HEK293T (cell line): ENCODE data around the gene ZNF710.

Source experiments
- CTCF ChIA-PET: fragments of 350-600 bp; formaldehyde crosslinking; extraction: SDS; loops from one replicate; lab custom pipeline; 2021; ENCODE audit warnings: antibody characterized with exemption, inconsistent platforms; lab: Yijun Ruan, JAX
- POLR2A ChIA-PET: fragments of 350-600 bp; formaldehyde crosslinking; extraction: SDS; loops from one replicate; lab custom pipeline; 2020; ENCODE audit warnings: antibody characterized with exemption, inconsistent platforms; lab: Yijun Ruan, JAX
- DNase-seq: peaks from one replicate; pipeline ENCODE4 v3.0.0; 2012; ENCODE audit warnings: mixed read lengths; ENCODE audit errors: extremely low spot score
- ARNT ChIP-seq: fragments of 450-650 bp; IDR thresholded peaks from 2 replicates; pipeline ENCODE4 v1.6.1; 2017; ENCODE audit warnings: mild to moderate bottlenecking
- BHLHE40 ChIP-seq: fragments of 450-650 bp; IDR thresholded peaks from 2 replicates; pipeline ENCODE4 v1.6.1; 2016; ENCODE audit warnings: mild to moderate bottlenecking, moderate library complexity, borderline replicate concordance
- CTBP1 ChIP-seq: fragments of 450-650 bp; IDR thresholded peaks from 2 replicates; pipeline ENCODE4 v1.6.1; 2016; ENCODE audit warnings: borderline replicate concordance
- ELF4 ChIP-seq: fragments of 450-650 bp; IDR thresholded peaks from 2 replicates; pipeline ENCODE4 v1.6.1; 2017; ENCODE audit warnings: antibody characterized with exemption
- FOXA1 ChIP-seq: fragments of 450-650 bp; IDR thresholded peaks from 2 replicates; pipeline ENCODE4 v1.6.1; 2016; ENCODE audit warnings: mild to moderate bottlenecking
- FOXK2 ChIP-seq: fragments of 450-650 bp; IDR thresholded peaks from 2 replicates; pipeline ENCODE4 v1.6.1; 2016; ENCODE audit warnings: mild to moderate bottlenecking
- FOXM1 ChIP-seq: fragments of 450-650 bp; IDR thresholded peaks from 2 replicates; pipeline ENCODE4 v1.6.1; 2017; ENCODE audit warnings: mild to moderate bottlenecking, borderline replicate concordance
- HDGF ChIP-seq: fragments of 450-650 bp; IDR thresholded peaks from 2 replicates; pipeline ENCODE4 v1.6.1; 2017; ENCODE audit warnings: antibody characterized with exemption, borderline replicate concordance
- L3MBTL2 ChIP-seq: fragments of 450-650 bp; conservative IDR thresholded peaks from 2 replicates; pipeline ENCODE4 v1.6.1; 2016; ENCODE audit warnings: mild to moderate bottlenecking
- LEF1 ChIP-seq: fragments of 450-650 bp; IDR thresholded peaks from 2 replicates; pipeline ENCODE4 v1.6.1; 2017; ENCODE audit warnings: mild to moderate bottlenecking, borderline replicate concordance
- NFRKB ChIP-seq: fragments of 450-650 bp; IDR thresholded peaks from 2 replicates; pipeline ENCODE4 v1.6.1; 2016; ENCODE audit warnings: mild to moderate bottlenecking, moderate library complexity
- SP1 ChIP-seq: fragments of 450-650 bp; IDR thresholded peaks from 2 replicates; pipeline ENCODE4 v1.6.1; 2017
- SUZ12 ChIP-seq: fragments of 450-650 bp; IDR thresholded peaks from 2 replicates; pipeline ENCODE4 v1.6.1; 2016; ENCODE audit warnings: mild to moderate bottlenecking
- TARDBP ChIP-seq: fragments of 450-650 bp; IDR thresholded peaks from 2 replicates; pipeline ENCODE4 v1.6.1; 2016
- ZNF384 ChIP-seq: fragments of 450-650 bp; IDR thresholded peaks from 2 replicates; pipeline ENCODE4 v1.6.1; 2016
- TF ChIP-seq, protein P1 (sequence below): fragments of 450-650 bp; IDR thresholded peaks from 2 replicates; pipeline ENCODE4 v1.6.1; 2016

The ZNF710 gene

DNA sequence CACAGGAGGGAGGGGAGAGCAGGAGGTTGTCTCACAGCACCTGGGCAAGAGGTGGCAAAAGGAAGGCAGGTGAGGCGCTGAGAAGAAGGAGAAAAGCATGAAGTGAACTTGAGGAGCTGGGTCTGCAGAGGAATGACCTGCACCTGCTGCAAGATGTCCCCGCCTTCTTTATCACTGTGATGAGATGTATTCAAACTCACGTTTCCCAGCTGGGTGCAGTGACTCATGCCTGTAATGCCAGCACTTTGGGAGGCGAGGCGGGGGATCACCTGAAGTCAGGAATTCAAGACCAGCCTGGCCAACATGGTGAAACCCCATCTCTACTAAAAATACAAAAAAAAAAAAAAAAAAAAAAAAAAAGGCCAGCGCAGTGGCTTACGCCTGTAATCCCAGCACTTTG is 22.2 kb upstream of the ZNF710 start:
- DNase-seq = no peak
- ChIA-PET CTCF (interaction anchor here (0.6 kb wide), 1 partner anchor 75 kb away, joined by 3 read pairs; no protein-coding TSS in a partner anchor), POLR2A (no interaction called here)
- TF ChIP-seq ZNF384 (no peak), FOXA1 (no peak), ARNT (no peak), NFRKB (no peak), LEF1 (no peak), TARDBP (no peak), SP1 (no peak), SUZ12 (no peak)
- TF ChIP-seq, protein P1, sequence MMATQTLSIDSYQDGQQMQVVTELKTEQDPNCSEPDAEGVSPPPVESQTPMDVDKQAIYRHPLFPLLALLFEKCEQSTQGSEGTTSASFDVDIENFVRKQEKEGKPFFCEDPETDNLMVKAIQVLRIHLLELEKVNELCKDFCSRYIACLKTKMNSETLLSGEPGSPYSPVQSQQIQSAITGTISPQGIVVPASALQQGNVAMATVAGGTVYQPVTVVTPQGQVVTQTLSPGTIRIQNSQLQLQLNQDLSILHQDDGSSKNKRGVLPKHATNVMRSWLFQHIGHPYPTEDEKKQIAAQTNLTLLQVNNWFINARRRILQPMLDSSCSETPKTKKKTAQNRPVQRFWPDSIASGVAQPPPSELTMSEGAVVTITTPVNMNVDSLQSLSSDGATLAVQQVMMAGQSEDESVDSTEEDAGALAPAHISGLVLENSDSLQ = no peak

DNA sequence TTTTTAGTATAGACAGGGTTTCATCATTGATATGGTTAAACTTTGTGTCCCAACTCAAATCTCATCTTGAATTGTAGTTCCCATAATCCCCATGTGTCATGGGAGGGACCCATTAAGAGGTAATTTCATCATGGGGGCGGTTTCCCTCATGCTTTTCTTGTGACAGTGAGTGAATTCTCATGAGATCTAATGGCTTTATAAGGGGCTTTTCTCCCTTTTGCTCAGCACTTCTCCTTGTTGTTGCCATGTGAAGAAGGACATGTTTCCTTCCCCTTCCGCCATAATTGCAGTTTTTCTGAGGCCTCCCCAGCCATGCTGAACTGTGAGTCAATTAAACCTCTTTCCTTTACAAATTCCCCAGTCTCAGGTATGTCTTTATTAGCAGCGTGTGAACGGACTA is 20.2 kb upstream of the ZNF710 start:
- CTCF ChIA-PET = no interaction called here
- POLR2A ChIA-PET = no interaction called here

DNA sequence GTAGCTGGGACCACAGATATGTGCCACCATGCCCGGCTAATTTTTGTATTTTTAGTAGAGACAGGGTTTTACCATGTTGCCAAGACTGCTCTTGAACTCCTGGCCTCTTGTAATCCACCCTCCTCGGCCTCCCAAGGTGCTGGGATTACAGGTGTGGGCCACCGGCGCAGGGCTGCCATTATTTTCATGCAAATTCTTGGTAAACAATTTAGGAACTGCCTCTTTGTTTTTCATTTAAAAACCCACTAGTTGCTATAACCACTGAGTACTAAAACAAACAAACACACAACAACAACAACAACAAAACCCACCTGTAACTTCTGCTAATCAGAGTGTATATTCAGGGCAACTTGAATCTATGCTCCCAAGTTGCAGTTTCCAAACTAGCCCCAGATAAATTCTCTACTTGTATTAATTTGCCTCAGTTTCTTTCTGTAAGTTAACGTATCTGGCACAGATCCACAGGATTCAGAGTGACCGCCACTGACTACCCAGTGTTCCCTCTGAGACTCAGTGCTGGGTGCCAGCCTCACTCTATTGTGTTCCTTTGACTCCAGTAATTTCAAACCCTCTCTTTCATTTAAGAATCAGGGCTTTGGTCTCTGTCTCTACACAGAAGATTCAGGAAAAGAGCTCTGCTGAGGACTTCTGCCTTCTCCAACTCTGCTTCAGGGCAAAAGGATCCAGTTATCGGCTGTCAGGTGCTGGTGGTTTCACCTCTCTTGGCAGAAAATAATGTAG is 18.6 kb upstream of the ZNF710 start:
- TF ChIP-seq HDGF = no peak
- no peak for TF ChIP-seq BHLHE40
- no peak for TF ChIP-seq NFRKB
- no peak for DNase-seq
- ChIA-PET POLR2A (interaction anchor here (0.9 to 1.4 kb wide), 2 partner anchors 14 to 20 kb away, joined by 3 read pairs; no protein-coding TSS in a partner anchor), CTCF (interaction anchor here (1.0 kb wide), 1 partner anchor 11 kb away, joined by 3 read pairs; no protein-coding TSS in a partner anchor)

More for the DNA sequence above, 20.2 kb upstream of the ZNF710 start:
- DNase-seq = no peak
- TF ChIP-seq ARNT = no peak

DNA sequence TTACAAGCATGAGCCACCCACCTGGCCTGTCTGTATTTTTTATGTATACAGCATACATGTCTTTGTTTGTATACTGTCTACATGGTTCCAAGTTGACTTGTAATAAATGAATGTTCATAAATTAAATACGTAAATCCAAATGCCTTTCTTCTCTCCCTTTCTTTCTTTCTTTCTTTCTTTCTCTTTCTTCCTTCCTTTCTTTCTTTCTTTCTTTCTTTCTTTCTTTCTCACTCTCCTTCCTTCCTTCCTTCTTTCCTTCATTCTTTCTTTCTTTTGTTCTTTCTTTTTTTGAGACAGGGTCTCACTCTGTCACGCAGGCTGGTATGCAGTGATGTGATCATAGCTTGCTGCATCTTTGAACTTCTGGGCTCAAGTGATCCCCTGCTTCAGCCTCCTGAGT is 17.1 kb upstream of the ZNF710 start:
- ChIA-PET POLR2A (interaction anchor here (1.4 kb wide), 1 partner anchor 12 kb away, joined by 3 read pairs; no protein-coding TSS in a partner anchor), CTCF (no interaction called here)
- TF ChIP-seq FOXM1 (no peak), LEF1 (no peak), BHLHE40 (no peak), FOXK2 (no peak), ARNT (no peak), L3MBTL2 (no peak), ELF4 (no peak), NFRKB (no peak), TARDBP (no peak), SUZ12 (no peak)
- TF ChIP-seq, protein P1 = no peak
- DNase-seq = no peak

DNA sequence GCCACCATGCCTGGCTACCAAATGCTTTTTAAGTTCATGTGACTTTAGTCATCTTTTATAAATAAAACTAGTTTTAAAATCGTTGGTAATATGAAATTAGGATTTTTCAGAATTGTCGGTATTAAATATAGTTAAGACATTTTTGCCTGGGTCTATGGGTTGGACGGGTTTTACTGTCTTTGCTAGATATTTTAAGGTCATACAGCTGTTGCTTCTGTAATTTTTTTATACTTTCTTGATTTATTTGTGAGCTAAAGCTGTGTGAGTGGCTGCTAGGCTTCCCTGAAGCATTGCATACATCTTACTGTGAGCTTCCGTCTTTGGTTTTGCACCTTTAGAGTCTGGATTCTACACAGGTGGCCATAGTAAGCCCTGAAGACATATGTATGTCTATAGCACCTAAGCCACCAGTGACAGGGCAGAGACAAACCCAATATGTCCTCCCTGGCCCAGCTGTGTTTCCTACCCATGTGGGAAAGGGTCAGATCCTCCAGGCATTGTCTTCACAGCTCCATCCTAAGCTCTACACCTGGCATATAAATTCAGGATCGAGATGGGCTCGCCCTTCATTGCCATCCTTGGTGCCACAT is 16.6 kb upstream of the ZNF710 start:
- TF ChIP-seq BHLHE40 (no peak), ZNF384 (no peak), HDGF (no peak), FOXK2 (no peak), ARNT (no peak), NFRKB (no peak), FOXA1 (no peak), CTBP1 (no peak), TARDBP (no peak), LEF1 (no peak), L3MBTL2 (no peak), ELF4 (no peak), FOXM1 (no peak), SP1 (no peak), SUZ12 (no peak)
- TF ChIP-seq, protein P1 = no peak
- CTCF ChIA-PET = interaction anchor here (1.1 kb wide), 1 partner anchor 9 kb away, joined by 5 read pairs; no protein-coding TSS in a partner anchor
- POLR2A ChIA-PET = no interaction called here
- no peak for DNase-seq

DNA sequence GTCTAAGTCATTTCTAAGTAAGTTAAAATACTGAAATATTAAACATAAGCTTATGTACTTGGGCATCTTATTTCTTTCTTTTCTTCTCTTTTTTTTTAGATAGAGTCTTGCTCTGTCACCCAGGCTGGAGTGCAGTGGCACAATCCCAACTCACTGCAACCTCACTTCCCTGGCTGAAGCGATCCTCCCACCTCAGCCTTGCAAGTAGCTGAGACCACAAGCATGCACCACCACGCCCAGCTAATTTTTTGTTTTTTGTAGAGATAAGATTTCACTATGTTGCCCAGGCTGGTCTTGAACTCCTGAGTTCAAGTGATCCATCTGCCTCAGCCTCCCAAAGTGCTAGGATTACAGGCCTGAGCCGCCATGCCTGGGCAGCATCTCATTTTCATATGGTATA is 16.0 kb upstream of the ZNF710 start:
- POLR2A ChIA-PET = no interaction called here
- no peak for TF ChIP-seq BHLHE40
- no peak for DNase-seq
- CTCF ChIA-PET = interaction anchor here (1.1 kb wide), 1 partner anchor 10 kb away, joined by 5 read pairs; no protein-coding TSS in a partner anchor

DNA sequence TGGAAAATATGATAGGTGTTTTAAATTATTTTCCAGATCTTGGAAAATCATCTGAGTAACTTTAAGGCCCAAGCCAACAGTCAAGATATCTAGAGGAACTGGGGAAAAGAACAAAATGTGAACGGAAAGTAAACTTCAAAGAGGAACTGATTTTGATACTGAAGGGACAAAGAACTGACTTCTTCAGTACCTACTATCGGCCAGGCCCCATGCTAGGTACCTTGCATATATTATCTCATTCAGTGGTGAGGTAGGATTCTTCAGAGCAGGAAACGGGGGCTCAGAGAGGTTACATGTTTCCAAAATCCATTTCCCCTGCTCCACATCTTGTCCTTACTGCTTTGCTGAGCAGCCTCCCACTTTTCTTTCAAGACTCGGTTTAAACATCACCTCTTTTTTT is 9.8 kb upstream of the ZNF710 start:
- TF ChIP-seq L3MBTL2 = no peak
- no peak for TF ChIP-seq TARDBP
- no peak for TF ChIP-seq NFRKB
- TF ChIP-seq, protein P1 = no peak
- TF ChIP-seq HDGF = no peak
- no peak for TF ChIP-seq SUZ12
- TF ChIP-seq FOXM1 = no peak
- no peak for TF ChIP-seq CTBP1
- no peak for TF ChIP-seq LEF1
- no peak for TF ChIP-seq ARNT
- no peak for TF ChIP-seq FOXA1
- TF ChIP-seq ELF4 = no peak
- TF ChIP-seq FOXK2 = no peak
- no peak for TF ChIP-seq SP1
- no peak for TF ChIP-seq ZNF384
- no peak for TF ChIP-seq BHLHE40
- DNase-seq = no peak
- ChIA-PET POLR2A (no interaction called here), CTCF (interaction anchor here (0.6 kb wide), 1 partner anchor 23 kb away, joined by 3 read pairs; no protein-coding TSS in a partner anchor)
